OCI-LY7 (cell line): ENCODE results near the gene MARCHF5. TPM values are rescaled to one million over a fixed set of nuclear protein-coding genes. Genes with fewer than 3 reads are reported as not detected.

ENCODE experiments used
- BruUV-seq: library from RNA; stranded (reverse); fragments of 400-500 nt; replicated peaks from 2 replicates; lab custom pipeline; 2021; lab: Mats Ljungman, UMichigan
- CTCF ChIA-PET: fragments of 300-600 bp; sonication (Branson Sonifier 250); formaldehyde crosslinking; loops from one replicate; lab custom pipeline; 2022; ENCODE audit warnings: antibody characterized with exemption; ENCODE audit not compliant: unreplicated experiment; lab: Charles Lee
- POLR2A ChIA-PET: fragments of 300-600 bp; sonication (Branson Sonifier 250); formaldehyde crosslinking; loops from one replicate; lab custom pipeline; 2022; ENCODE audit warnings: antibody characterized with exemption; lab: Charles Lee
- DNase-seq: peaks from one replicate; pipeline ENCODE4 v3.0.0-alpha.2; 2015; ENCODE audit warnings: low spot score
- H2AFZ ChIP-seq: fragments of 200-600 bp; sonication (generic), shearing (Covaris generic); 2 replicates; pipeline ENCODE4 v1.6.1; 2014; ENCODE audit warnings: mild to moderate bottlenecking, antibody characterized with exemption, low read length, moderate library complexity
- H3K27ac ChIP-seq: fragments of 200-600 bp; sonication (generic); 2 replicates; pipeline ENCODE4 v1.5.1; 2014; ENCODE audit warnings: mixed run types, low read depth, mild to moderate bottlenecking, moderate library complexity, low read length, inconsistent platforms; ENCODE audit not compliant: poor library complexity, severe bottlenecking
- H3K36me3 ChIP-seq: fragments of 200-600 bp; sonication (generic); 2 replicates; pipeline ENCODE4 v1.6.1; 2014; ENCODE audit warnings: mild to moderate bottlenecking, antibody characterized with exemption, low read length, moderate library complexity, mixed read lengths; ENCODE audit not compliant: insufficient read depth
- H3K4me1 ChIP-seq: fragments of 200-600 bp; sonication (generic); 2 replicates; pipeline ENCODE4 v1.5.1; 2014; ENCODE audit warnings: mild to moderate bottlenecking, low read length; ENCODE audit not compliant: insufficient read depth, poor library complexity, severe bottlenecking
- H3K4me2 ChIP-seq: fragments of 200-600 bp; sonication (generic); 2 replicates; pipeline ENCODE4 v1.6.1; 2014; ENCODE audit warnings: mild to moderate bottlenecking, low read length
- H3K4me3 ChIP-seq: fragments of 200-600 bp; sonication (generic); 2 replicates; pipeline ENCODE4 v1.5.1; 2014; ENCODE audit warnings: mild to moderate bottlenecking, low read depth, low read length; ENCODE audit not compliant: poor library complexity, severe bottlenecking
- H3K79me2 ChIP-seq: fragments of 200-600 bp; sonication (generic); 2 replicates; pipeline ENCODE4 v1.6.1; 2016; ENCODE audit warnings: low read depth, mild to moderate bottlenecking, low read length, moderate library complexity, mixed read lengths; ENCODE audit not compliant: insufficient read depth
- H3K9me2 ChIP-seq: fragments of 200-600 bp; sonication (generic); 2 replicates; pipeline ENCODE4 v1.6.1; 2016; ENCODE audit warnings: mild to moderate bottlenecking, low read length, mixed read lengths; ENCODE audit not compliant: insufficient read depth
- H3K9me3 ChIP-seq: fragments of 200-600 bp; sonication (generic); 2 replicates; pipeline ENCODE4 v1.6.1; 2014; ENCODE audit warnings: mild to moderate bottlenecking, mixed run types, low read length, mixed read lengths
- H4K20me1 ChIP-seq: fragments of 200-600 bp; sonication (generic); 2 replicates; pipeline ENCODE4 v1.6.1; 2014; ENCODE audit warnings: mild to moderate bottlenecking, antibody characterized with exemption, low read length, moderate library complexity, mixed read lengths; ENCODE audit not compliant: insufficient read depth
- CTCF ChIP-seq: fragments of 200-600 bp; sonication (generic); conservative IDR thresholded peaks from 2 replicates; pipeline ENCODE4 v1.5.1; 2014; ENCODE audit warnings: mild to moderate bottlenecking, antibody characterized with exemption, low read length, moderate library complexity, mixed read lengths
- EZH2phosphoT487 ChIP-seq: fragments of 200-600 bp; sonication (generic); IDR thresholded peaks from 2 replicates; pipeline ENCODE4 v1.6.1; 2018; ENCODE audit warnings: low read depth, borderline replicate concordance, mild to moderate bottlenecking, mixed run types, antibody characterized with exemption, low read length, moderate library complexity, mixed read lengths
- intact Hi-C: fragments of 100-400 bp; cut with micrococcal nuclease; formaldehyde crosslinking; loops from one replicate; pipeline ENCODE4 v1.10.0; 2022; ENCODE audit not compliant: unreplicated experiment
- total RNA-seq, 2 experiments: library from RNA; depleted of rRNA in 1 of 2; stranded (reverse); fragments of >200 nt in 1 of 2; shearing (Covaris generic) in 1 of 2; gene quantifications; 2 replicates each; pipeline ENCODE4 v1.2.3, GENCODE V29; 2014 to 2022

Gene MARCHF5
- total RNA-seq, 2 experiments from 2014 or later: 5.9 to 31.7 TPM

GRCh38 chr10:92350411-92350810, 59.4 kb downstream of the MARCHF5 start:
- H4K20me1 ChIP-seq: no peaks in the 10 kb centered on the region
- no peak overlapping the region for H3K4me3 ChIP-seq
- intact Hi-C loops: no loop called here
- ChIA-PET CTCF (no interaction called here), POLR2A (no interaction called here)
- TF ChIP-seq CTCF (no peak), EZH2phosphoT487 (no peak)
- H2AFZ ChIP-seq: no peak overlapping the region
- no peak for DNase-seq
- no peaks in the 10 kb centered on the region for H3K9me2 ChIP-seq
- no peak overlapping the region for H3K27ac ChIP-seq
- no peaks in the 10 kb centered on the region for H3K4me1 ChIP-seq
- no peaks in the 10 kb centered on the region for H3K9me3 ChIP-seq
- no peak overlapping the region for H3K4me2 ChIP-seq
- H3K79me2 ChIP-seq: no peaks in the 10 kb centered on the region
- BruUV-seq: no TSS peak
- H3K36me3 ChIP-seq: peaks cover 28% of the 10 kb centered on the region

GRCh38 chr10:92354587-92354986, 63.6 kb downstream of the MARCHF5 start:
- no peak overlapping the region for H3K4me2 ChIP-seq
- BruUV-seq: no TSS peak
- H3K9me2 ChIP-seq: no peaks in the 10 kb centered on the region
- no peak overlapping the region for H2AFZ ChIP-seq
- H3K4me3 ChIP-seq: no peak overlapping the region
- no peaks in the 10 kb centered on the region for H3K4me1 ChIP-seq
- no peak overlapping the region for H3K27ac ChIP-seq
- H4K20me1 ChIP-seq: no peaks in the 10 kb centered on the region
- TF ChIP-seq CTCF (no peak), EZH2phosphoT487 (no peak)
- no peaks in the 10 kb centered on the region for H3K9me3 ChIP-seq
- no peak for DNase-seq
- CTCF ChIA-PET: no interaction called here
- POLR2A ChIA-PET: interaction anchor here (0.6 kb wide), 1 partner anchor 14 kb away, joined by 3 read pairs; no protein-coding TSS in a partner anchor
- H3K79me2 ChIP-seq: no peaks in the 10 kb centered on the region
- peaks cover 17% of the 10 kb centered on the region for H3K36me3 ChIP-seq
- intact Hi-C loops: no loop called here

DNA sequence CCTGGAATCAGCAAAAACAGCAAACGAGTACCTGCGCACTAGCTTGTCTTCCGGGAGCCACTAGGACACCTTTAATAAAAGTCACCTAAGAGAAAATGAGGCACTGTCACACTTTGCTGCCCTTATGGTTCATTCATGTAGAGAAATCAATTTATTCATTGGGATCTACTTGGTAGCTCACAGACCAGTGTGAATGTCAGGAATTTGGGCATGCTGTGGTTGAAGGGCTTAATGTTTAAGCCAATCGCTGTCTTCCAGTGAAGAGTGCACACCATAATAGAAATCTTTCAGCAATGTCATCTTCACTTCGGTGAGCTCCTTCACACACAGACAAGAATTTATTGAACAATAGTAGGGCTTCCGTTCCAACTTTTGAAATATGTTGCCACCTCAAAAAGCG, 65.1 kb downstream of the MARCHF5 start:
- Histone ChIP-seq H3K4me1 (no peaks in the 10 kb centered on the region), H3K36me3 (peaks cover 4% of the 10 kb centered on the region; the same call in 1 of the 2 replicates), H3K9me2 (no peaks in the 10 kb centered on the region), H3K79me2 (no peaks in the 10 kb centered on the region), H3K27ac (no peak overlapping the region), H3K4me2 (no peak overlapping the region), H4K20me1 (no peaks in the 10 kb centered on the region), H2AFZ (no peak overlapping the region), H3K9me3 (no peaks in the 10 kb centered on the region), H3K4me3 (no peak overlapping the region)
- no TSS peak for BruUV-seq
- intact Hi-C loops: no loop called here
- TF ChIP-seq EZH2phosphoT487 (no peak), CTCF (no peak)
- CTCF ChIA-PET: no interaction called here
- POLR2A ChIA-PET: no interaction called here
- DNase-seq: no peak
